Activated CD8-positive, alpha-beta memory T cell treated with anti-CD3 and anti-CD28 coated beads, Interleukin-2, amount 50 U/mL, for 24 hours (primary cell): Measurements from ENCODE around the gene N4BP2L2.

ENCODE experiments used
- DNase-seq: peaks from one replicate; pipeline ENCODE4 v3.0.0-alpha.2; 2020; ENCODE audit errors: extremely low read depth

The N4BP2L2 gene

DNA sequence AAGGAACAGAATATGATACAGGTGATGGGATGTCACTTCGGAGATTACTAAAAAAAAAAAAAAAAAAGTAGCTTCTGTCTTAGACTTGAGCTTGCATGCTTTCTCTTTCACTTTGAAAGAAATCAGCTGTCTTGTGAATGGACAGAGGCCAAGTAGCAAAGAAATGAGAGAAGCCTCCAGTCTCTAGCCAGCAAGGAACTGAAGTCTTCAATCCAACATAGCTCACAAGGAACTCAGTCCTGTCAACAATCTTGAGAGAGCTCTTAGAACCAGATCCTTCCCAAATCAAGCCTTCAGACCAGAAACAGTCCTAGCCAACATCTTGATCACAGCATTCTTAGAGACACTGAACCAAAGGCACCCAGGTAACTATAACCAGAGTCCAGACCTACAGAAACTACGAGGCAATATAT, 7.7 kb downstream of the N4BP2L2 start:
- no peak for DNase-seq

DNA sequence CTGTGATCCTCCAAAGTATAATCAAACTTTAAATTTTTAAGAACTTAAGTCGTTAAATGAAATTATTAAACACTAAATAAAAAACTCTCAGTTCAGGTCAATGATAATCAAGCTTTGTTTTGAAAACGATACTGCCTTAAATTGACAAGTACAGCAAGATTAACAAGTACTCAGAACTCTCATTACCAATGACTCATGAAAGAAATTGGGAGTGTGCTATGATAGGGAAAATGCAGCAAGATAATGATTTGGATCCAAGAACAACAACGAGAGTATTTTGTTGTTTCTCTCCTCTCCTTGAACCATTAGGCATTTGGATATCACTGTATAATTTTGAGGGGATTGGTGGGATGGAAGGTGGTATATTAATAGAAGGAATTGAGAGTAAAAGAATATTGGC, 10.2 kb downstream of the N4BP2L2 start:
- DNase-seq, result no peak

DNA sequence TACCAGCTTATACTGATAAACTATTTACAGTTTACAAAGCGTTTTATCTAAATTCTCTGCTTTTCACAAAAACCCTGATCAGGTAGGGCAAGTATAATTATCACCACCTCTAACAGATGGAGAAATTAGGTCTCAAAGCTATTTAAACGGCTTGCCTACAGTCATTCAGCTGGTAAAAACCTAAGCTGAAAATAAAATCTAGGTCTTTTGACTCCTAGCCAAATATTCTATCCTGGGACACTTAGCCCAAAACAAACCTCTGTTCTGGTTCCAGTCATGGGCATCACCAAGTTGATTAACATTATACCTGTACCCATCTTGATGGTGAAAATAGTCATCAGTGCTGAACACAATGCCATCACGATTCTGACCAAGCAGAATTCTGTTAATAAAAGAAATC, 11.4 kb downstream of the N4BP2L2 start:
- no peak for DNase-seq

- DNase-seq, result no peak
These were observed 12.8 kb downstream of the N4BP2L2 start for GRCh38 chr13:32525766-32526165.

GRCh38 chr13:32515246-32515645, 23.3 kb downstream of the N4BP2L2 start:
- DNase-seq, result no peak

GRCh38 chr13:32511482-32511881, 27.1 kb downstream of the N4BP2L2 start:
- DNase-seq, result no peak

- DNase-seq, result no peak
These were observed 33.7 kb downstream of the N4BP2L2 start for GRCh38 chr13:32504876-32505275.

- no peak for DNase-seq
These were observed 34.3 kb downstream of the N4BP2L2 start for GRCh38 chr13:32504263-32504662.

DNA sequence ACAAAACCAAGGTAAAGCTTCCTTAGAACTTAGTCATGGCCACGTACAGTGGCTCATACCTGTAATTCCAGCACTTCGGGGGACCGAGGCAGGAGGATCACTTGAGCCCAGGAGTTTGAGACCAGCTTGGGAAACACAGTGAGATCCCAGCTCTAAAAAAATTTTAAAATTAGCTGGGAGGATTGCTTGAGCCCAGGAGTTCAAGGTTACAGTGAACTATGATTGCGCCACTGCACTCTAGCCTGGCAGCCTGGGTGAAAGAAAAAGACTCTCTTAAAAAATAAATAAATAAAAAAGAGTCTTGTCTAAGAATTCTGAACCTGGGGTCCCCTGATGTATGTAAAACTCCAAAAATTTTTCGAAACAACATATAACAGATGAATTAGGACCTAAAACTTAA, 34.9 kb downstream of the N4BP2L2 start:
- DNase-seq, result no peak

DNA sequence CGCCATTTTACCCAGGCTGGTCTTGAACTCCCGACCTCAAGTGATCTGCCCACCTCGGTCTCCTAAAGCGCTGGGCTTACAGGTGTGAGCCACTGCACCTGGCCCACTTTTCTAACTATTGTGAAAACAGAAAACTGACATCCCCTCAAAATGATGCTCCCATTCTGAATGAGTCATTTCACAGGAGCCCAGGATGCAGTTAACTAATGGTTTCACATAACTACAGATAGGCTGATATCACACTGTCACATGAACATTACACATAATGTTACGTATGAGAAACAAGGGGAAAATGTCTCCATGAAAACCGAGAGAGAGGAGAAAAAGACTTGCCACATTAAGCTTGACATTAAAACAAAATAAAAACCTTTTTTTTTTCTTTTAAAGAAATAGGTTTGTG, 37.5 kb downstream of the N4BP2L2 start:
- no peak for DNase-seq

GRCh38 chr13:32499538-32500210, 38.9 kb downstream of the N4BP2L2 start:
- DNase-seq, result no peak

DNA sequence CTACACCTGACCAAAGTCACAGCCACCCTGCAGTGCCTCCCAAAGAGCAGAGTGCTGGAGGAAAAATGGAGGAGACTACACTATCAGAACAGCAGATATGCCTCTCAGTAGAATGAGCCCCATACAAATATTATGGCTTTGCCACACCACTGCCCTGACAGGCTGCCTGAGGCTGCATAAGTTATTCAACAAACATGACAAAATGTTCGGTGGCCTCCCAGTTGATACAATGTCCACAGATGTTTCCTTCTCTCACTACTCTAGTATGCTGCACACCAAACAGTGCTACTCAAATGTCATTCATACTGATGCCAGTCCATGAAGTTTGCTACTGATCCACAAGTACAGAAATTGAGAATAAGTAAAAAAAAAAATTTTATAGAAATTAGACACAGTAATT, 41.0 kb downstream of the N4BP2L2 start:
- DNase-seq, result no peak

DNA sequence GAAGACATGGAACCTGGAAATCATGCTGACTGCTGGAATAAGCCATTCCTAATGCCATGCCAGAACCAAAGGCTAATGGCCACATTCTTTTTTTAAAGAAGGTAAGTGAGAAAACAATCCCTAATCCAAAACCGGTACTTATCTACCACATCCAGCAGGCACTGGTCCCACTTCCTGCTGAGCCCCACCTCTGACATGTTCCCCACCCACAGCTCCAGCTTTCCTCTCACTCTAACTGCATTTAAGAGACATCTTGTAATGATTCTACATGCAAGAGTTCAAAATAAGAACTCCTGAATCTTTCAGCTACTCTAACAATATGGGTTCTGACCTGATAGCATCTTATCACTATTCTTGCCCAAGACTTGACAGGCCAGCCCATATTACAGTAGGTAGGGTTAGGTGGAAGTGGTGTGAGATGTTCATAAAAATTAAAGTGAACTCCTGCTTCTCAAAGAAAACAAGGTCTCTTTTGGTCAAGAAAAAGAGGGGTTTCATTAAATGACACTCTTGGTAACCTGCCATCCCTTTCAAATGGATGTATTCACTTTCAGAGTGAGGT, 41.9 kb downstream of the N4BP2L2 start:
- no peak for DNase-seq

DNA sequence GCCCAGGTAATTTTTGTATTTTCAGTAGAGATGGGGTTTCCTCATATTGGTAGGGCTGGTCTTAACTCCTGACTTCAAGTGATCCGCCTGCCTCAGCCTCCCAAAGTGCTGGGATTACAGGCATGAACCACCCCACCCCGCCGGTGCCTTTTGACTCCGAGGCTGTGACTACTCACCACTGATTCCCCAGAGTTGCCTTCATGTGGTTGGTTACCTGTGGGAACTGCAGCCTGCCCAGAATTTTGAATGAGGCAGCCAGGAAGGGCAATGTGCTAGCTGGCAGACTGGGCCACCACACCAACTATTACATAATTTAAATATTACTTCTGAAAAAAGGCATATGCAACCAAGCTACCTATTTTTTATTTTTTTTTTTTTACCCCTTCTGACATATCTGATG, 42.8 kb downstream of the N4BP2L2 start:
- no peak for DNase-seq

- no peak for DNase-seq
These were observed 43.2 kb downstream of the N4BP2L2 start for GRCh38 chr13:32495429-32495828.

GRCh38 chr13:32491028-32491427, 47.6 kb downstream of the N4BP2L2 start:
- no peak for DNase-seq

DNA sequence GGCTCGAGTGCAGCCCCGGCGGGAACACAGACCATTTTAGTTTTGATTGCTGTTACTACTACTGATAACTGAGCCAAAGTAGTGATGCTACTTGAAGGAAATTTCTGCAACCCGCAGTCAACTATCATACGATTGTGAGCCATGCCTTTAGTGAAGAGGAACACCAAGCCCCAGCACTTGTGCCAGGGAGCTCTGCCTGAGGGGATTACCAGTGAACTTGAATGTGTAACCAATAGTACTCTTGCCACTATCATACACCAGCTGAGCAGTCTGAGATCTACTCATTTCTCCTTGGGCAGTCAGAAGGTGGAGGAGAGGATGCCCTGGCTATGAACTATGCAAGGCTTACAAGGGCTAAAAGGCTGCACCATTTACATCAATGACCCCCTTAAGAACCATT, 61.7 kb downstream of the N4BP2L2 start:
- DNase-seq, result no peak

GRCh38 chr13:32476021-32476731, 62.4 kb downstream of the N4BP2L2 start:
- no peak for DNase-seq

GRCh38 chr13:32474999-32475792, 63.4 kb downstream of the N4BP2L2 start:
- DNase-seq, result no peak

DNA sequence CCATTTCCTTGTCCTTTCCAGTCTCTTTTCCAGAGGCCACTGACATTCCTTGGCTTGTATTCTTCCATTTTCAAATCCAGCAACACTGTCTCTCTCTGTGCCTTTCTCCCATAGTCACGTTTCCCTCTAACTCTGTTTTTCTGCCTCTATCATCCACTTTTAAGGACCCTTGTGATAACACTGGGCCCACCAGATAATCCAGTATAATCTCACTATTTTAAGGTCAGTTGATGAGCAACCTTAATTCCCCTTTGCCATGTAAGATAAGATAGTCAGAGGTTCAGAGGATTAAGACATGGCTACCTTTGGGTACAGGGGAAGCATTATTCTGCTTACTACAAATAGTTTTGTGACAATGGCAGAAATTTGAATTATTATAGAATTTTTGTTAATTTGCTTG, 64.9 kb downstream of the N4BP2L2 start:
- no peak for DNase-seq

- DNase-seq, result no peak
These were observed 66.4 kb downstream of the N4BP2L2 start for GRCh38 chr13:32472194-32472621.

DNA sequence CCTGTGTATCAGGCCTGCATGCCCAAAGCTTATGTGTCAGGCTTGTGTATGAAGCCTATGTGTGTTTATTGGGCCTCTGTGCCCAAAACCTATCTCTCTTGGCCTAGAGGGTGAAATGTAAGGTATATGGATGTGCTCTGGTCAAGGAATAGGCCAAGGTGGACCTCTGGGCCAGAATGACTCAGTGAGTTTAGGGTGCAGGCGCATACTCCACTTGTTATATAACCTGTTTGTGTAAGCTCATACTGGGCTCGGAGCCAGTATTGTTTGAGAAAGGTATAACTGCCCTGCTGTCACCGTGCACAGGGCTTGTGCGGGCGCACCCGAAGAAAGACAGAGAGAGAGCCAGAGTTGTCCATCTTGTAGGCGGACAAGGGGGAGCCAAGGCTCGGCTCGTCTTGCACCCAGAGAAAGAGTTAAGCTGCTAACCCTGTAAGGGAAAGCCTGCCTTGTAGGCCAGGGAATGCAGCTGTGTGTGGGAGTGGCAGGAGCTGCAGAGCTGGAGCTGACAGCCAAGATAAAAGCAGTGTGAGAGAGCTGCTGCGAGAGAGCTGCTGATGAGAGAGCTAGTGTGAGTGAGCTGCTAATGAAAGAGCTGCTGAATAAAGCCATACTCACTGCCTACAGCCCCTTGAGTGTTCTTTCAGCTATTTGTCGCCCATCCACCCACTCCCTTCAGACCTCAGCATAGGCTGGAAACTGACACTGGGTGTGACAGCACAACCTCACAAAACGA, 67.2 kb downstream of the N4BP2L2 start:
- no peak for DNase-seq
